ENCODE data around the gene TFEB. TPM values are rescaled to one million over a fixed set of nuclear protein-coding genes. Genes with fewer than 3 reads are reported as not detected.

TFEB gene
- total and polyA plus RNA-seq, 4 donors, result 13.3 to 38.4 (median 27.8) TPM

DNA sequence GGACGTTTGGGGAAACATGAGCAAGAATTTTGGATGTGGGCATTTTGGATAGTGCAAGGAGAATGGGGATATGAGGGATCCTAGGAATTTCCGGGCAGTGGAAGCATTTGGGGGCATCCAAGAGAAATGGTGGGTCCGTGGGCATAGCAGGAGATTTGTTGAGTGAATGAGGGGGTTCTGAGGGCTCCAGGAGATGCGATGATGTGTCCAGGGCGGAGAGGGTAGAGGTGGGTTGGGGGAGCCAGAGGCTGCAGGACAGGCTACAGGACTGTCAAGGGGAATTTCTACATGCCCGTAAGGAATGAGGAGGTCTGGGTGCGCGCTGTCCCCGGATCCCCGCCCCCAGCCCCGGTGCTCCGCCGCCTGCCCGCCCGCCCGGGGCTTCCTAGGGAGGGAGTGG, 43.9 kb upstream of the TFEB start:
- DNase-seq (no peak), ATAC-seq (ENCODE audit: insufficient read depth, low FRiP score) (no peak)
- H3K9ac ChIP-seq (ENCODE audit: insufficient read depth in 1 of 2, low read length in 2 of 2), result peak overlapping the region in 1 of 2 donors; percentile 81
- TF ChIP-seq, protein P1, sequence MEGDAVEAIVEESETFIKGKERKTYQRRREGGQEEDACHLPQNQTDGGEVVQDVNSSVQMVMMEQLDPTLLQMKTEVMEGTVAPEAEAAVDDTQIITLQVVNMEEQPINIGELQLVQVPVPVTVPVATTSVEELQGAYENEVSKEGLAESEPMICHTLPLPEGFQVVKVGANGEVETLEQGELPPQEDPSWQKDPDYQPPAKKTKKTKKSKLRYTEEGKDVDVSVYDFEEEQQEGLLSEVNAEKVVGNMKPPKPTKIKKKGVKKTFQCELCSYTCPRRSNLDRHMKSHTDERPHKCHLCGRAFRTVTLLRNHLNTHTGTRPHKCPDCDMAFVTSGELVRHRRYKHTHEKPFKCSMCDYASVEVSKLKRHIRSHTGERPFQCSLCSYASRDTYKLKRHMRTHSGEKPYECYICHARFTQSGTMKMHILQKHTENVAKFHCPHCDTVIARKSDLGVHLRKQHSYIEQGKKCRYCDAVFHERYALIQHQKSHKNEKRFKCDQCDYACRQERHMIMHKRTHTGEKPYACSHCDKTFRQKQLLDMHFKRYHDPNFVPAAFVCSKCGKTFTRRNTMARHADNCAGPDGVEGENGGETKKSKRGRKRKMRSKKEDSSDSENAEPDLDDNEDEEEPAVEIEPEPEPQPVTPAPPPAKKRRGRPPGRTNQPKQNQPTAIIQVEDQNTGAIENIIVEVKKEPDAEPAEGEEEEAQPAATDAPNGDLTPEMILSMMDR (IDR thresholded peaks at IDR 0.05; ENCODE audit: control extremely low read depth, extremely low read depth), result no peak
- WGBS, 2 donors, result 4 to 14% methylated on average over 7 to 16 of the region's 16 CpGs
- peak overlapping the region; percentile 39 for H3K4me3 ChIP-seq
- H3K27me3 ChIP-seq (ENCODE audit: control insufficient read depth in 3 of 3, insufficient read depth in 3 of 3, low read length in 2 of 3), result no peaks in the 10 kb centered on the region
- H3K27ac ChIP-seq (ENCODE audit: low read depth in 1 of 2, low read length in 1 of 2), result peak overlapping the region in 1 of 2 donors; percentile 45
- H3K4me1 ChIP-seq (ENCODE audit: control insufficient read depth in 5 of 5, insufficient read depth in 5 of 5, low read length in 5 of 5), result peaks cover 0 to 21% (median 13%) of the 10 kb centered on the region in 5 donors
- H3K36me3 ChIP-seq (ENCODE audit: control insufficient read depth in 4 of 4, insufficient read depth in 4 of 4, low read length in 4 of 4), result peaks cover 0 to 17% (median 10%) of the 10 kb centered on the region in 4 donors
- no peaks in the 10 kb centered on the region for H3K9me3 ChIP-seq (ENCODE audit: control insufficient read depth in 4 of 4, insufficient read depth in 3 of 4, low read length in 3 of 4)

DNA sequence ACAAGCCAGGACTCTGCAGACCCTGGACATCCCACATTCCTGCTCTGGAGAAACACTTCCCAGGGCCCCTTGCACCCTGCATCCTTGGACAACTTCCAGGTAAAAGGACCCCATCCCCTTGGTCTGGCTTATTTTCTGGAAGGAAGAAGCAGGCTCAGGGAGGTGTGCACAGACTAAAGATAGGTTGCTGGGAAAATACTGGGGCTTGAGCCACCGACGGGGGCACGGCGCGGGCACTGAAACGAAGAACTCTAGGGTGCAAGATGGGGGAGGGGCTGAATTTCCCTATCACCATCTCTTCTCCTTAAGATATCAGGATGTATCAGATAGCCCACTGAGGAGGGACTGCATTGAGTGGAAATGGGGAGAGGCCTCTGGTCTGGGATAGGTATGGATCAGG, 43.5 kb upstream of the TFEB start:
- no peak overlapping the region for H3K4me3 ChIP-seq
- peaks cover 0 to 21% (median 10%) of the 10 kb centered on the region in 5 donors for H3K4me1 ChIP-seq (ENCODE audit: control insufficient read depth in 5 of 5, insufficient read depth in 5 of 5, low read length in 5 of 5)
- WGBS, 2 donors, result 32 to 72% methylated on average over 6 of the region's 6 CpGs
- H3K27me3 ChIP-seq (ENCODE audit: control insufficient read depth in 3 of 3, insufficient read depth in 3 of 3, low read length in 2 of 3), result no peaks in the 10 kb centered on the region
- H3K9me3 ChIP-seq (ENCODE audit: control insufficient read depth in 4 of 4, insufficient read depth in 3 of 4, low read length in 3 of 4), result no peaks in the 10 kb centered on the region
- H3K36me3 ChIP-seq (ENCODE audit: control insufficient read depth in 4 of 4, insufficient read depth in 4 of 4, low read length in 4 of 4), result peaks cover 0 to 17% (median 11%) of the 10 kb centered on the region in 4 donors
- no peak overlapping the region for H3K27ac ChIP-seq (ENCODE audit: low read depth in 1 of 2, low read length in 1 of 2)
- ATAC-seq (ENCODE audit: insufficient read depth, low FRiP score), result no peak
- H3K9ac ChIP-seq (ENCODE audit: insufficient read depth in 1 of 2, low read length in 2 of 2), result peak overlapping the region in 1 of 2 donors; percentile 81
- TF ChIP-seq, protein P1 (IDR thresholded peaks at IDR 0.05; ENCODE audit: control extremely low read depth, extremely low read depth), result no peak
- DNase-seq, result no peak

DNA sequence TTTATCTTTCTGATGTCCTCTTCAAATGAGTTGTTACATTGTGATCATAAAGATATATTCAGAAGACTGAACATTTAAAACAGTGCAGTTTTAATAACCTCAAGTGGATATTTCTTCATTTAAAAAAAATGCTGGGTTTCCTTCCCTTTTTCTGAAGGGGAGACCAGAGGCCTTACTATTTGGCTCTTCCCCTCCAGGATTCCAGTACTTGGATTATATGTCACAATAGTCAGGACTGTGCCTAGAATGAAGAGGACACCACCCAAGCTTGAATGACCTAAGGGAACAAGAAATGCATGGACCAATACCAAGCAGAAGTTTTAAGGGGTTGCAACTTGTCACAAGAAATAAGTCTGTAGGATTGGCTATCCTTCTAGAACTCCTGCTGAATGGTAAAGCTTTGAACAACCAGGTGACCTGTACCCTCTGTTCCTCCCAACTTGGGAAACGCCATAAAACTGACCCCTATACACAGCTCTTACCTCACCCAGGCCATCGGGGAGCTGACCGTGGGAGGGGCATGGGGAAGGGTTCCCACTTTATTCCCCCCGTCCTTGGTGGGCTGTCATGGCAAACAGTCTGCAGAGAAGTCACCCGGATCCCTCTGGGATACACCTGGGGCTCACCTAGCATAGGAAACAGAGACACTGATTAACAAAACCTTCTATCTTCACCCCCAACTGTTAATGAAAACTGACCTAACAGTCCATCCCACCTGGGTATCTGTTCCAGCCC, 42.3 kb upstream of the TFEB start:
- 70 to 81% methylated on average over 5 of the region's 5 CpGs for WGBS, 2 donors
- H3K9ac ChIP-seq (ENCODE audit: insufficient read depth in 1 of 2, low read length in 2 of 2), result no peak overlapping the region

More for the DNA sequence above, 42.3 kb upstream of the TFEB start:
- DNase-seq (no peak), ATAC-seq (ENCODE audit: insufficient read depth, low FRiP score) (no peak)
- Histone ChIP-seq H3K27ac (ENCODE audit: low read depth in 1 of 2, low read length in 1 of 2) (no peak overlapping the region), H3K36me3 (ENCODE audit: control insufficient read depth in 4 of 4, insufficient read depth in 4 of 4, low read length in 4 of 4) (peaks cover 0 to 19% (median 12%) of the 10 kb centered on the region in 4 donors), H3K27me3 (ENCODE audit: control insufficient read depth in 3 of 3, insufficient read depth in 3 of 3, low read length in 2 of 3) (no peaks in the 10 kb centered on the region), H3K4me3 (no peak overlapping the region), H3K9me3 (ENCODE audit: control insufficient read depth in 4 of 4, insufficient read depth in 3 of 4, low read length in 3 of 4) (no peaks in the 10 kb centered on the region), H3K4me1 (ENCODE audit: control insufficient read depth in 5 of 5, insufficient read depth in 5 of 5, low read length in 5 of 5) (peaks cover 0 to 21% (median 10%) of the 10 kb centered on the region in 5 donors)
- TF ChIP-seq, protein P1 (IDR thresholded peaks at IDR 0.05; ENCODE audit: control extremely low read depth, extremely low read depth), result no peak

All from lung (tissue), 12 donors.